ENCODE data around the gene TRAM2. TPM values are rescaled to one million over a fixed set of nuclear protein-coding genes. Genes with fewer than 3 reads are reported as not detected.

The TRAM2 gene
- total and polyA plus RNA-seq, 9 of the 15 experiments (the other 6 are each of a cell fraction or from before 2014, with no cell fraction given) = 2.6 to 13.3 (median 8.9) TPM

- no peak overlapping the region for H3K4me3 ChIP-seq
- FAIRE-seq = no peak
- no peak overlapping the region for H3K27ac ChIP-seq (ENCODE audit: extremely low read depth, low read depth, low read length)
Measured at GRCh38 chr6:52535711-52536423, 41.0 kb downstream of the TRAM2 start.

GRCh38 chr6:52534966-52535390 lies 41.9 kb downstream of the TRAM2 start:
- no peaks in the 10 kb centered on the region for H3K9me1 ChIP-seq (ENCODE audit: control insufficient read depth, insufficient read depth, low read length)
- WGBS (ENCODE audit: insufficient coverage, low coverage, missing lambda C conversion rate) = 58% methylated on average over 3 of the region's 3 CpGs
- intact Hi-C loops (cut with micrococcal nuclease) = no loop called here
- H3K36me3 ChIP-seq (ENCODE audit: control insufficient read depth, insufficient read depth, low read length) = peaks cover 9% of the 10 kb centered on the region; the same call in 1 of the 3 replicates
- BruUV-seq (replicated peaks) = no TSS peak
- no peak for ATAC-seq
- H3K4me2 ChIP-seq (ENCODE audit: insufficient read depth, low read length) = no peak overlapping the region
- no peak for TF ChIP-seq THRB (CRISPR knock-in tag; conservative IDR thresholded peaks at IDR 0.05)
- TF ChIP-seq BCOR (IDR thresholded peaks at IDR 0.05) = no peak
- no peak for TF ChIP-seq GTF2E2 (tag; IDR thresholded peaks at IDR 0.05)
- TF ChIP-seq POLR2AphosphoS2 (IDR thresholded peaks at IDR 0.05; ENCODE audit: low read length) = no peak
- TF ChIP-seq ETV6 (IDR thresholded peaks at IDR 0.05; ENCODE audit: borderline replicate concordance in 1 of 2, low read depth in 2 of 2, low read length in 1 of 2) = no peak
- TF ChIP-seq ETV6 (CRISPR knock-in tag; IDR thresholded peaks at IDR 0.05; ENCODE audit: borderline replicate concordance) = no peak
- TF ChIP-seq SMC3 (conservative IDR thresholded peaks at IDR 0.05; ENCODE audit: insufficient read depth, low read depth, low read length) = no peak
- TF ChIP-seq GABPB2 (CRISPR knock-in tag; conservative IDR thresholded peaks at IDR 0.05) = no peak
- TF ChIP-seq ZNF12 (CRISPR knock-in tag; IDR thresholded peaks at IDR 0.05) = no peak
- TF ChIP-seq NFXL1 (CRISPR knock-in tag; IDR thresholded peaks at IDR 0.05) = no peak
- no peak for TF ChIP-seq MTF1 (CRISPR knock-in tag; IDR thresholded peaks at IDR 0.05; ENCODE audit: borderline replicate concordance)
- TF ChIP-seq ID3 (CRISPR knock-in tag; IDR thresholded peaks at IDR 0.05) = no peak
- TF ChIP-seq ID3 (tag; IDR thresholded peaks at IDR 0.05) = no peak
- no peak for TF ChIP-seq TBP (optimal IDR thresholded peaks at IDR 0.05; ENCODE audit: low read depth, low read length)
- H3K9me3 ChIP-seq (replicated peaks; ENCODE audit: control insufficient read depth, insufficient read depth, low read depth, low read length) = no peaks in the 10 kb centered on the region
- POLR2A ChIA-PET = interaction anchor here (0.7 kb wide), 1 partner anchor 15 kb away, joined by 3 read pairs; no protein-coding TSS in a partner anchor
- no peaks in the 10 kb centered on the region for H3K27me3 ChIP-seq (ENCODE audit: control insufficient read depth in 2 of 2, insufficient read depth in 2 of 2, low read length in 2 of 2)
- FAIRE-seq = no peak
- no peak overlapping the region for H2AFZ ChIP-seq (ENCODE audit: low read depth, low read length)
- no peak overlapping the region for H3K4me3 ChIP-seq
- H3K9ac ChIP-seq (ENCODE audit: insufficient read depth in 1 of 2, low read depth in 2 of 2, low read length in 2 of 2) = no peak overlapping the region
- in situ Hi-C loops (cut with MboI) = no loop called here
- H3K79me2 ChIP-seq (ENCODE audit: control insufficient read depth, insufficient read depth, low read length) = peaks cover 15% of the 10 kb centered on the region; the same call in 2 of the 3 replicates
- H3K4me1 ChIP-seq (replicated peaks in 1 of 2; ENCODE audit: control insufficient read depth in 2 of 2, insufficient read depth in 2 of 2, low read length in 2 of 2) = peaks cover 7 to 16% of the 10 kb centered on the region in 2 experiments; a peak in 4 of 5 replicates
- CTCF ChIA-PET (ENCODE audit: low intra/inter-chr PET ratio) = no interaction called here
- no peak for DNase-seq (ENCODE audit: extremely low read depth in 1 of 4, low spot score in 3 of 4)
- no peak overlapping the region for H3K27ac ChIP-seq (ENCODE audit: extremely low read depth, low read depth, low read length)
- H4K20me1 ChIP-seq (replicated peaks; ENCODE audit: control insufficient read depth, insufficient read depth, low read length) = no peaks in the 10 kb centered on the region

More at GRCh38 chr6:52535711-52536423, 41.0 kb downstream of the TRAM2 start:
- Histone ChIP-seq H3K79me2 (ENCODE audit: control insufficient read depth, insufficient read depth, low read length) (peaks cover 24% of the 10 kb centered on the region; the same call in 2 of the 3 replicates), H3K4me2 (ENCODE audit: insufficient read depth, low read length) (no peak overlapping the region), H3K4me1 (replicated peaks in 1 of 2; ENCODE audit: control insufficient read depth in 2 of 2, insufficient read depth in 2 of 2, low read length in 2 of 2) (peaks cover 7 to 25% of the 10 kb centered on the region in 2 experiments; a peak in 4 of 5 replicates), H3K9ac (ENCODE audit: insufficient read depth in 1 of 2, low read depth in 2 of 2, low read length in 2 of 2) (no peak overlapping the region), H3K36me3 (ENCODE audit: control insufficient read depth, insufficient read depth, low read length) (peaks cover 9% of the 10 kb centered on the region; the same call in 1 of the 3 replicates), H2AFZ (ENCODE audit: low read depth, low read length) (no peak overlapping the region), H4K20me1 (replicated peaks; ENCODE audit: control insufficient read depth, insufficient read depth, low read length) (no peaks in the 10 kb centered on the region), H3K9me1 (ENCODE audit: control insufficient read depth, insufficient read depth, low read length) (no peaks in the 10 kb centered on the region), H3K9me3 (replicated peaks; ENCODE audit: control insufficient read depth, insufficient read depth, low read depth, low read length) (no peaks in the 10 kb centered on the region), H3K27me3 (ENCODE audit: control insufficient read depth in 2 of 2, insufficient read depth in 2 of 2, low read length in 2 of 2) (no peaks in the 10 kb centered on the region)
- CTCF ChIA-PET (ENCODE audit: low intra/inter-chr PET ratio) = no interaction called here
- TF ChIP-seq SMARCA4 (IDR thresholded peaks at IDR 0.05) = no peak
- no peak for TF ChIP-seq SRSF9 (IDR thresholded peaks at IDR 0.05; ENCODE audit: borderline replicate concordance, low read depth, low read length)
- TF ChIP-seq KHSRP (IDR thresholded peaks at IDR 0.05) = no peak
- in situ Hi-C loops (cut with MboI) = no loop called here
- POLR2A ChIA-PET = interaction anchor here (0.7 to 1.6 kb wide), 3 partner anchors 14 to 37 kb away, joined by 3 read pairs; no protein-coding TSS in a partner anchor
- intact Hi-C loops (cut with micrococcal nuclease) = no loop called here
- DNase-seq (ENCODE audit: extremely low read depth in 1 of 4, low spot score in 3 of 4) = no peak
- 73% methylated on average over 5 of the region's 5 CpGs for WGBS (ENCODE audit: insufficient coverage, low coverage, missing lambda C conversion rate)
- no TSS peak for BruUV-seq (replicated peaks)
- no peak for ATAC-seq
